ENCODE results near the gene GPATCH1. TPM values are rescaled to one million over a fixed set of nuclear protein-coding genes. Genes with fewer than 3 reads are reported as not detected.
"Not testable (repeated sequence)": the region's sequence is repeated elsewhere in the genome, so short reads cannot be mapped to it uniquely, and the experiment has no call there.

Gene GPATCH1, protein sequence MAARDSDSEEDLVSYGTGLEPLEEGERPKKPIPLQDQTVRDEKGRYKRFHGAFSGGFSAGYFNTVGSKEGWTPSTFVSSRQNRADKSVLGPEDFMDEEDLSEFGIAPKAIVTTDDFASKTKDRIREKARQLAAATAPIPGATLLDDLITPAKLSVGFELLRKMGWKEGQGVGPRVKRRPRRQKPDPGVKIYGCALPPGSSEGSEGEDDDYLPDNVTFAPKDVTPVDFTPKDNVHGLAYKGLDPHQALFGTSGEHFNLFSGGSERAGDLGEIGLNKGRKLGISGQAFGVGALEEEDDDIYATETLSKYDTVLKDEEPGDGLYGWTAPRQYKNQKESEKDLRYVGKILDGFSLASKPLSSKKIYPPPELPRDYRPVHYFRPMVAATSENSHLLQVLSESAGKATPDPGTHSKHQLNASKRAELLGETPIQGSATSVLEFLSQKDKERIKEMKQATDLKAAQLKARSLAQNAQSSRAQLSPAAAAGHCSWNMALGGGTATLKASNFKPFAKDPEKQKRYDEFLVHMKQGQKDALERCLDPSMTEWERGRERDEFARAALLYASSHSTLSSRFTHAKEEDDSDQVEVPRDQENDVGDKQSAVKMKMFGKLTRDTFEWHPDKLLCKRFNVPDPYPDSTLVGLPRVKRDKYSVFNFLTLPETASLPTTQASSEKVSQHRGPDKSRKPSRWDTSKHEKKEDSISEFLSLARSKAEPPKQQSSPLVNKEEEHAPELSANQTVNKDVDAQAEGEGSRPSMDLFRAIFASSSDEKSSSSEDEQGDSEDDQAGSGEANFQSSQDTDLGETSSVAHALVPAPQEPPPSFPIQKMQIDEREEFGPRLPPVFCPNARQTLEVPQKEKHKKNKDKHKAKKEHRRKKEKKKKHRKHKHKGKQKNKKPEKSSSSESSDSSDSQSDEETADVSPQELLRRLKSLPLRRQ
- 10 to 100 TPM in 2 of 3 donors, 1 to 10 TPM in 1; 9.1 to 15.0 (median 12.7) TPM for total RNA-seq
- total RNA-seq (2013) = 14.8 TPM

GRCh38 chr19:33080761-33081681, at the start of gene GPATCH1:
Gene GPATCH1 (plus strand): TSS chr19:33081181. CDS start chr19:33081194, 13 bp downstream.
- intact Hi-C loops (cut with micrococcal nuclease) = loop anchor here (2.0 kb wide), 1 partner anchor 96 kb away; no protein-coding TSS in a partner anchor
- H3K36me3 Mint-ChIP-seq = no peaks in the 10 kb centered on the region
- H3K9me3 Mint-ChIP-seq = no peaks in the 10 kb centered on the region
- peak; percentile 85 to 89 for DNase-seq
- TF ChIP-seq CTCF (IDR thresholded peaks at IDR 0.05) = no peak
- H3K4me3 Mint-ChIP-seq = peak within 1 kb of the TSS; percentile 100
- WGBS (ENCODE audit: insufficient coverage) = under 1% methylated on average over 62 of the region's 62 CpGs
- no peaks in the 10 kb centered on the region for H3K27me3 Mint-ChIP-seq (ENCODE audit: low read depth in 2 of 2)
- H3K4me1 Mint-ChIP-seq = peaks cover 17 to 30% of the 10 kb centered on the region in 2 donors
- Histone ChIP-seq H3K9me3 (ENCODE audit: control insufficient read depth, insufficient read depth, low read length) (no peaks in the 10 kb centered on the region), H3K36me3 (ENCODE audit: control insufficient read depth, insufficient read depth, low read length) (peaks cover 2% of the 10 kb centered on the region), H3K27me3 (ENCODE audit: control insufficient read depth, insufficient read depth, low read length) (no peaks in the 10 kb centered on the region), H3K27ac (ENCODE audit: low read length) (peak within 1 kb of the TSS; percentile 61), H3K4me3 (ENCODE audit: low read length) (peak within 1 kb of the TSS; percentile 73), H3K4me1 (ENCODE audit: control insufficient read depth, insufficient read depth, low read length) (peaks cover 18% of the 10 kb centered on the region)
- ATAC-seq = peak; percentile 95 to 97 (median 97)
- peak within 1 kb of the TSS; percentile 92 for H3K27ac Mint-ChIP-seq

DNA sequence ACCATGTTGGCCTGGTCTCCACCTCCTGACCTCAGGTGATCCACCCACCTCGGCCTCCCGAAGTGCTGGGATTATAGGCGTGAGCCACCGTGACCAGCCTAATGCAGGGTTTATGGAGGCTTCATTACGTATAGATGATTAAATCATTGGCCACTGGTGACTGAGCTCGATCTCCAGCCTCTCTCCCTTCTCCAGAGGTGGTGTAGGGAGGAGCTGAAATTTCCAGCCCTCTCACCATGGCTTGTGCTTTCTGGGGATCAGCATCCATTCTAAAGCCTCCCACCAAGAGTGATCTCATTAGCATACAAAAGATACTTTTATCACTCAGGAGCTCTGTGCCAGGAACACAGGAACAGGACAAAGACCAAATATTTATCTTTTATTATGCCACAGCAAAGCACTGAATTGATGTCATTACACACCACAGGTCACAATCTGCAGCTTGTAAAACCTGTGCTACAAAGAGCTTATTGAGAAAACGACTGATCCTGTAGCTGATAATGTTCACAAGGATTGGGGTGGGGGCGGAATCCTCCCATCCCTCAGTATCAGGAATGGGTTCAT, 48.7 kb upstream of the GPATCH1 start:
- Histone ChIP-seq H3K4me1 (ENCODE audit: control insufficient read depth, insufficient read depth, low read length) (peaks cover 2% of the 10 kb centered on the region), H3K36me3 (ENCODE audit: control insufficient read depth, insufficient read depth, low read length) (no peaks in the 10 kb centered on the region), H3K4me3 (ENCODE audit: low read length) (no peak overlapping the region), H3K27me3 (ENCODE audit: control insufficient read depth, insufficient read depth, low read length) (no peaks in the 10 kb centered on the region), H3K9me3 (ENCODE audit: control insufficient read depth, insufficient read depth, low read length) (peaks cover 4% of the 10 kb centered on the region), H3K27ac (ENCODE audit: low read length) (no peak overlapping the region)
- WGBS (ENCODE audit: insufficient coverage) = 84% methylated on average over 7 of the region's 8 CpGs
- H3K4me3 Mint-ChIP-seq = no peak overlapping the region
- no peak for TF ChIP-seq CTCF (IDR thresholded peaks at IDR 0.05)
- intact Hi-C loops (cut with micrococcal nuclease) = no loop called here
- no peaks in the 10 kb centered on the region for H3K9me3 Mint-ChIP-seq
- H3K27me3 Mint-ChIP-seq (ENCODE audit: low read depth in 2 of 2) = no peaks in the 10 kb centered on the region
- no peak for ATAC-seq
- H3K36me3 Mint-ChIP-seq = peaks cover 6% of the 10 kb centered on the region
- no peak for DNase-seq
- peaks cover 5% of the 10 kb centered on the region in 2 donors for H3K4me1 Mint-ChIP-seq
- no peak overlapping the region for H3K27ac Mint-ChIP-seq

DNA sequence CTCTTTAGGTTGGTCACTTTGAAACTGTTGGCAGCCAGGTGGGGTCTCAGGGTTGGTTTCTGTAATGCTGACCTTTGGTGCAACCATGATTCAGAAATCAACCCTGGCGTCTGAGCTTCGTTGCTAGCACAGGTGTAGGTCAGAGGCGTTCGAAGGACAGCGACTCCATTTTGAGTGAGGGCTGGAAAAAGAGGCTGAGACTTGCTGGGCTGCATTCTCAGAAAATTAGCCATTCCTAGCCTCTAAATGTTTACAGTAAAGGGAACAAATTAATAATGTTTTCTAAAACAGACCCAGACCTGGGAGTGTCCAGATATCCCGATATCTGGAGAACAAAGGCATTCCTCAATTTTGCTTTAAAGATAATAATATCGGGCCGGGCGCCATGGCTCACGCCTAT, 45.5 kb upstream of the GPATCH1 start:
- H3K9me3 ChIP-seq (ENCODE audit: control insufficient read depth, insufficient read depth, low read length) = no peaks in the 10 kb centered on the region
- WGBS (ENCODE audit: insufficient coverage) = 98% methylated on average over 10 of the region's 10 CpGs
- peaks cover 7% of the 10 kb centered on the region for H3K4me1 ChIP-seq (ENCODE audit: control insufficient read depth, insufficient read depth, low read length)
- no peaks in the 10 kb centered on the region for H3K36me3 Mint-ChIP-seq
- H3K27me3 ChIP-seq (ENCODE audit: control insufficient read depth, insufficient read depth, low read length) = no peaks in the 10 kb centered on the region
- H3K4me1 Mint-ChIP-seq = peaks cover 10 to 11% of the 10 kb centered on the region in 2 donors
- H3K4me3 Mint-ChIP-seq = no peak overlapping the region
- no peaks in the 10 kb centered on the region for H3K27me3 Mint-ChIP-seq (ENCODE audit: low read depth in 2 of 2)
- TF ChIP-seq CTCF (IDR thresholded peaks at IDR 0.05) = no peak
- H3K4me3 ChIP-seq (ENCODE audit: low read length) = no peak overlapping the region
- ATAC-seq (no peak), DNase-seq (no peak)
- intact Hi-C loops (cut with micrococcal nuclease) = no loop called here
- no peaks in the 10 kb centered on the region for H3K9me3 Mint-ChIP-seq
- no peak overlapping the region for H3K27ac Mint-ChIP-seq
- no peak overlapping the region for H3K27ac ChIP-seq (ENCODE audit: low read length)
- H3K36me3 ChIP-seq (ENCODE audit: control insufficient read depth, insufficient read depth, low read length) = no peaks in the 10 kb centered on the region

DNA sequence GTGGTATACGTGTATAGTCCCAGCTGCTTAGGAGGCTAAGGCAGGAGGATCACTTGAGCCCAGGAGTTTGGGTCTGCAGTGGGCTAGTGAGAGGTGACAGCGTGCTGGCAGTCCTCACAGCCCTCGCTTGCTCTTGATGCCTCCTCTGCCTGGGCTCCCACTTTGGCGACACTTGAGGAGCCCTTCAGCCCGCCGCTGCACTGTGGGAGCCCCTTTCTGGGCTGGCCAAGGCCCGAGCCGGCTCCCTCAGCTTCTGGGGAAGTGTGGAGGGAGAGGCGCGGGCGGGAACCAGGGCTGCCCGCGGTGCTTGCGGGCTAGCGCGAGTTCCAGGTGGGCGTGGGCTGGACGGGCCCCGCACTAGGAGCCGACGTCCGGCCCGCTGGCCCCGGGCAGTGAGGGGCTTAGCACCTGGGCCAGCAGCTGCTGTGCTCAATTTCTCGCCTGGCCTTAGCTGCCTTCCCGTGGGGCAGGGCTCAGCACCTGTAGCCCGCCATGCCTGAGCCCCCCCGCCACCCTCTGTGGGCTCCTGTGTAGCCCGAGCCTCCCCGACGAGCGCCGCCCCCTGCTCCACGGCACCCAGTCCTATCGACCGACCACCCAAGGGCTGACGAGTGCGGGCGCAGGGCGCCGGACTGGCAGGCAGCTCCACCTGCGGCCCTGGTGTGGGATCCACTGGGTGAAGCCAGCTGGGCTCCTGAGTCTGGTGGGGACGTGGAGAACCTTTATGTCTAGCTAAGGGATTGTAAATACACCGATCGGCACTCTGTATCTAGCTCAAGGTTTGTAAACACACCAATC, 44.4 kb upstream of the GPATCH1 start:
- H3K27me3 Mint-ChIP-seq (ENCODE audit: low read depth in 2 of 2); ATAC-seq; H3K27ac ChIP-seq (ENCODE audit: low read length); intact Hi-C loops (cut with micrococcal nuclease); H3K27me3 ChIP-seq (ENCODE audit: control insufficient read depth, insufficient read depth, low read length); H3K4me1 ChIP-seq (ENCODE audit: control insufficient read depth, insufficient read depth, low read length); H3K4me3 Mint-ChIP-seq; H3K9me3 ChIP-seq (ENCODE audit: control insufficient read depth, insufficient read depth, low read length); H3K27ac Mint-ChIP-seq; H3K4me3 ChIP-seq (ENCODE audit: low read length); DNase-seq; H3K36me3 Mint-ChIP-seq; H3K9me3 Mint-ChIP-seq; H3K36me3 ChIP-seq (ENCODE audit: control insufficient read depth, insufficient read depth, low read length): not testable (repeated sequence)
- 95% methylated on average over 45 of the region's 45 CpGs for WGBS (ENCODE audit: insufficient coverage)
- H3K4me1 Mint-ChIP-seq = peaks cover 10 to 11% of the 10 kb centered on the region in 2 donors

Data from natural killer cell (primary cell).